Measurements from ENCODE around the gene SLC7A5. TPM values are rescaled to one million over a fixed set of nuclear protein-coding genes. Genes with fewer than 3 reads are reported as not detected.
"Not testable (repeated sequence)": the region's sequence is repeated elsewhere in the genome, so short reads cannot be mapped to it uniquely, and the experiment has no call there.

The SLC7A5 gene
- total RNA-seq, 4 donors from 2014 or later: 2.7 to 7.0 (median 5.7) TPM

GRCh38 chr16:87790292-87791100 lies 78.8 kb downstream of the SLC7A5 start:
- in situ Hi-C loops (cut with MboI; ENCODE audit: low pct_ligation_motif_present in 1 of 4, low pct_unique_long_range_greater_than_20kb in 1 of 4, low sequenced_read_pairs in 3 of 4) (loop anchor here in 1 of 4 donors (25.0 kb wide), 1 partner anchor 122 kb away; no protein-coding TSS in a partner anchor), intact Hi-C loops (cut with DNase I; ENCODE audit: low total_unique reads) (no loop called here)
- H3K36me3 ChIP-seq: no peaks in the 10 kb centered on the region
- TF ChIP-seq CTCF (IDR thresholded peaks at IDR 0.05) (no peak), EP300 (IDR thresholded peaks at IDR 0.05; ENCODE audit: low read depth) (peak; percentile 11), POLR2A (IDR thresholded peaks at IDR 0.05) (no peak), POLR2AphosphoS5 (IDR thresholded peaks at IDR 0.05) (peak; percentile 23 to 52 (median 34))
- H3K9me3 ChIP-seq: no peaks in the 10 kb centered on the region
- H3K4me3 ChIP-seq: no peak overlapping the region
- WGBS, 2 donors (ENCODE audit: low coverage in 1 of 2): 79 to 85% methylated on average over 11 to 17 of the region's 17 CpGs
- H3K27ac ChIP-seq: peak overlapping the region; percentile 50 to 60 (median 56)
- H3K27me3 ChIP-seq: no peaks in the 10 kb centered on the region
- peak; percentile 23 for DNase-seq
- H3K4me1 ChIP-seq: peaks cover 0 to 3% (median 0%) of the 10 kb centered on the region in 4 donors

DNA sequence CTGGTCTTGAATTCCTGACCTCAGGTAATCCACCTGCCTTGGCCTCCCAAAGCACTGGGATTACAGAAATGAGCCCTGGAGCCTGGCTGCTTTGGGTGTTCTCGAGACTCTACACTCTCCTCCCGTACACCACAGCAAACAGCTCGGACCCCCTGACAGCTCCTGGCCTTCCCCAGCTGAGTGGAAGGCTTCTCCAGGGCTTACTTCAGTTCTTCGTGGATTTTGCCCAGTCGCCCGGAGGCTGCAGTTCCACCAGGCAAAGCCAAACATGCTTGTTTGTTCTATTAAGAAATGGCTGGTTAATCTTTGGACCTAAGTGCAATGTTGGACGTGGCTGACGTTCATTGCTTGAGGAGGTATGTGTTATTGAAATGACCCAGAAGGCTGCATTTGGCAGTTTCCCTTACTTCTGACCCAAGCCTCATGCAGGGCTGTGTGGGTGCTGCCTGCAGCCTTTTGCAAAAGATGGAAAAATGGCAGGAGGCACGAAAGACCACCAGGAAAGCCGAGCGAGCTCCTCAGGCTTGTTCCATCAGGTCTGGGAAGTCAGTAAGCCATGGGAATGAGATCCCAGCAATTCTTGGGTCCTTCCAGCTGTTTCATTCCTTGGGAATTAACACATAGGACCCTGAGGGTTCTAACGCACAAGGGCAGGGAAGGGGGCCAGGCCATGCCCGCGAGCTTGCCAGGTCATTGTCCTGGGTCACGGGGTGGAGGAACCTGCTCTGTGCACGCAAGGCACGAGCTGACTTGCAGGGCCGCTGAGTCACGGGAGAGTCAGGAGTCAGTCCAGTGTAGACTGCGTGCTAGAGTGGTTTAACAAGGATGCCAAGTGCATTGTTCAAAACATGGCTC lies 79.6 kb downstream of the SLC7A5 start:
- no peak overlapping the region for H3K4me3 ChIP-seq
- 78% methylated on average over 20 of the region's 20 CpGs; no CpG with 5 or more reads in 1 of the 2 donors for WGBS, 2 donors (ENCODE audit: low coverage in 1 of 2)
- no peaks in the 10 kb centered on the region for H3K9me3 ChIP-seq
- in situ Hi-C loops (cut with MboI; ENCODE audit: low pct_ligation_motif_present in 1 of 4, low pct_unique_long_range_greater_than_20kb in 1 of 4, low sequenced_read_pairs in 3 of 4) (loop anchor here in 3 of 4 donors (10.0 to 25.0 kb wide), 3 partner anchors 85 to 123 kb away; no protein-coding TSS in a partner anchor), intact Hi-C loops (cut with DNase I; ENCODE audit: low total_unique reads) (no loop called here)
- no peaks in the 10 kb centered on the region for H3K36me3 ChIP-seq
- DNase-seq: no peak
- H3K27ac ChIP-seq: peak overlapping the region; percentile 50 to 60 (median 56)
- H3K4me1 ChIP-seq: peaks cover 0 to 3% (median 0%) of the 10 kb centered on the region in 4 donors
- H3K27me3 ChIP-seq: no peaks in the 10 kb centered on the region
- TF ChIP-seq CTCF (IDR thresholded peaks at IDR 0.05) (no peak), POLR2A (IDR thresholded peaks at IDR 0.05) (no peak), POLR2AphosphoS5 (IDR thresholded peaks at IDR 0.05) (peak; percentile 9 to 40 (median 19)), EP300 (IDR thresholded peaks at IDR 0.05; ENCODE audit: low read depth) (peak; percentile 64)

DNA sequence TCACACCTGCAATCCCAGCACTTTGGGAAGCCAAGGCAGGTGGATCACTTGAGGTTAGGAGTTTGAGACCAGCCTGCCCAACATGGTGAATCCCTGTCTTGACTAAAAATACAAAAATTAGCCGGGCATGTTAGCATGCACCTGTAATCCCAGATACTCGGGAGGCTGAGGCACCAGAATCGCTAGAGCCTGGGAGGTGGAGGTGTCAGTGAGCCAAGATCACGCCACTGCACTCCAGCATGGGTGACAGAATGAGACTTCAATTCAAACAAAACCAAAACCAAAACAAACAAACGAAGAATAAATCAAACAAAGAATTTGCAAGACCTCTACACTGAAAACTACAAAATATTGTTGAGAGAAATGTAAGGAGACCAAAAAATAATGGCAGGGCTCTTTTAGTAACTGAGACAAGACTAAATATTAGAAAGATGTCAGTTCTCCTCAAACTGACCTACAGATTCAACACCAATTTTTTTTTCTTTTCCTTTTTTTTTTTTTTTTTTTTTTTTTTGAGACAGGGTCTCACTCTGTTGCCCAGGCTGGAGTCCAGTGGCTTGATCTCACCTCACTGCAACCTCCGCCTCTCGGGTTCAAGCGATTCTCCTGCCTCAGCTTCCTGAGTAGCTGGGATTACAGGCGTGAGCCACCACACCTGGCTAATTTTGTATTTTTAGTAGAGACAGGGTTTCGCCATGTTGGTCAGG lies 80.4 kb downstream of the SLC7A5 start:
- H3K27ac ChIP-seq: peak overlapping the region; percentile 50 to 60 (median 56)
- 78 to 82% methylated on average over 6 to 10 of the region's 10 CpGs for WGBS, 2 donors (ENCODE audit: low coverage in 1 of 2)
- DNase-seq; H3K4me3 ChIP-seq; H3K36me3 ChIP-seq; H3K27me3 ChIP-seq; H3K4me1 ChIP-seq; H3K9me3 ChIP-seq; intact Hi-C loops (cut with DNase I; ENCODE audit: low total_unique reads): not testable (repeated sequence)
- in situ Hi-C loops (cut with MboI; ENCODE audit: low pct_ligation_motif_present in 1 of 4, low pct_unique_long_range_greater_than_20kb in 1 of 4, low sequenced_read_pairs in 3 of 4): loop anchor here in 3 of 4 donors (10.0 to 25.0 kb wide), 3 partner anchors 86 to 123 kb away; no protein-coding TSS in a partner anchor

DNA sequence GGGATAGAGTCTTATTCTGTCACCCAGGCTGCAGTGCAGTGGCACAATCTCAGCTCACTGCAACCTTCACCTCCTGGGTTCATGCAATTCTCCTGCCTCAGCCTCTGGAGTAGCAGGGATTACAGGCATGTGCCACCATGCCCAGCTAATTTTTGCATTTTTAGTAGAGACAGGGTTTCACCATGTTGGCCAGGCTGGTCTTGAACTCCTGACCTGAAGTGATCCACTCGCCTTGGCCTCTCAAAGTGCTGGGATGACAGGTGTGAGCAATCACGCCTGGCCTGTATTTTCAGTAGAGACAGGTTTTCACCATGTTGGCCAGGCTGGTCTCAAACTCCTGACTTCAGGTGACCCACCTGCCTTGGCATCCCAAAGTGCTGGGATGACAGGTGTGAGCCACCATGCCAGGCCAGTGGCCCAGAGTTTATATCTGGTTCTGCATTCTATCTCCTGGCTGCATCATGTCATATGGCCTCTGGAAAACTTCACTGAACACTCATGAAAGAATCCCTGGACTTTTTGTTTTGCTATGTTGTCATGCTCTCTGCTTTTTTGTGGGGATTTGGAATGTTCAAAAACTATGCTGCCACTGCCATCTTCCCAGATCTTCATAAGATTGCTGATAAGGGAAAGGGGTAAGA lies 81.7 kb downstream of the SLC7A5 start:
- peak in 1 of 3 donors; percentile 30 for TF ChIP-seq POLR2AphosphoS5 (IDR thresholded peaks at IDR 0.05)
- H3K27me3 ChIP-seq; intact Hi-C loops (cut with DNase I; ENCODE audit: low total_unique reads); DNase-seq; H3K4me3 ChIP-seq; H3K4me1 ChIP-seq; H3K36me3 ChIP-seq; H3K27ac ChIP-seq; H3K9me3 ChIP-seq: not testable (repeated sequence)
- 100% methylated on average over 2 of the region's 2 CpGs; no CpG with 5 or more reads in 1 of the 2 donors for WGBS, 2 donors (ENCODE audit: low coverage in 1 of 2)
- in situ Hi-C loops (cut with MboI; ENCODE audit: low pct_ligation_motif_present in 1 of 4, low pct_unique_long_range_greater_than_20kb in 1 of 4, low sequenced_read_pairs in 3 of 4): loop anchor here in 3 of 4 donors (10.0 to 25.0 kb wide), 3 partner anchors 87 to 125 kb away; no protein-coding TSS in a partner anchor

Data from transverse colon (tissue), 4 donors.